HEK293T (cell line): ENCODE measurements around the gene NPTX2.

Experiments
- CTCF ChIA-PET: fragments of 350-600 bp; formaldehyde crosslinking; extraction: SDS; loops from one replicate; lab custom pipeline; 2021; ENCODE audit warnings: antibody characterized with exemption, inconsistent platforms; lab: Yijun Ruan, JAX
- POLR2A ChIA-PET: fragments of 350-600 bp; formaldehyde crosslinking; extraction: SDS; loops from one replicate; lab custom pipeline; 2020; ENCODE audit warnings: antibody characterized with exemption, inconsistent platforms; lab: Yijun Ruan, JAX
- DNase-seq: peaks from one replicate; pipeline ENCODE4 v3.0.0; 2012; ENCODE audit warnings: mixed read lengths; ENCODE audit errors: extremely low spot score
- ARNT ChIP-seq: fragments of 450-650 bp; IDR thresholded peaks from 2 replicates; pipeline ENCODE4 v1.6.1; 2017; ENCODE audit warnings: mild to moderate bottlenecking
- BHLHE40 ChIP-seq: fragments of 450-650 bp; IDR thresholded peaks from 2 replicates; pipeline ENCODE4 v1.6.1; 2016; ENCODE audit warnings: mild to moderate bottlenecking, moderate library complexity, borderline replicate concordance
- CTBP1 ChIP-seq: fragments of 450-650 bp; IDR thresholded peaks from 2 replicates; pipeline ENCODE4 v1.6.1; 2016; ENCODE audit warnings: borderline replicate concordance
- ELF4 ChIP-seq: fragments of 450-650 bp; IDR thresholded peaks from 2 replicates; pipeline ENCODE4 v1.6.1; 2017; ENCODE audit warnings: antibody characterized with exemption
- FOXA1 ChIP-seq: fragments of 450-650 bp; IDR thresholded peaks from 2 replicates; pipeline ENCODE4 v1.6.1; 2016; ENCODE audit warnings: mild to moderate bottlenecking
- FOXK2 ChIP-seq: fragments of 450-650 bp; IDR thresholded peaks from 2 replicates; pipeline ENCODE4 v1.6.1; 2016; ENCODE audit warnings: mild to moderate bottlenecking
- FOXM1 ChIP-seq: fragments of 450-650 bp; IDR thresholded peaks from 2 replicates; pipeline ENCODE4 v1.6.1; 2017; ENCODE audit warnings: mild to moderate bottlenecking, borderline replicate concordance
- HDGF ChIP-seq: fragments of 450-650 bp; IDR thresholded peaks from 2 replicates; pipeline ENCODE4 v1.6.1; 2017; ENCODE audit warnings: antibody characterized with exemption, borderline replicate concordance
- L3MBTL2 ChIP-seq: fragments of 450-650 bp; conservative IDR thresholded peaks from 2 replicates; pipeline ENCODE4 v1.6.1; 2016; ENCODE audit warnings: mild to moderate bottlenecking
- LEF1 ChIP-seq: fragments of 450-650 bp; IDR thresholded peaks from 2 replicates; pipeline ENCODE4 v1.6.1; 2017; ENCODE audit warnings: mild to moderate bottlenecking, borderline replicate concordance
- NFRKB ChIP-seq: fragments of 450-650 bp; IDR thresholded peaks from 2 replicates; pipeline ENCODE4 v1.6.1; 2016; ENCODE audit warnings: mild to moderate bottlenecking, moderate library complexity
- PKNOX1 ChIP-seq: fragments of 450-650 bp; IDR thresholded peaks from 2 replicates; pipeline ENCODE4 v1.6.1; 2016
- SP1 ChIP-seq: fragments of 450-650 bp; IDR thresholded peaks from 2 replicates; pipeline ENCODE4 v1.6.1; 2017
- SUZ12 ChIP-seq: fragments of 450-650 bp; IDR thresholded peaks from 2 replicates; pipeline ENCODE4 v1.6.1; 2016; ENCODE audit warnings: mild to moderate bottlenecking
- TARDBP ChIP-seq: fragments of 450-650 bp; IDR thresholded peaks from 2 replicates; pipeline ENCODE4 v1.6.1; 2016
- ZNF384 ChIP-seq: fragments of 450-650 bp; IDR thresholded peaks from 2 replicates; pipeline ENCODE4 v1.6.1; 2016

Gene NPTX2

GRCh38 chr7:98573816-98574215 lies 43.3 kb upstream of the NPTX2 start:
- DNase-seq = no peak
- TF ChIP-seq ARNT (no peak), FOXA1 (no peak), NFRKB (no peak), L3MBTL2 (no peak), HDGF (no peak)
- ChIA-PET POLR2A (no interaction called here), CTCF (no interaction called here)

GRCh38 chr7:98575878-98576277 lies 41.2 kb upstream of the NPTX2 start:
- ChIA-PET POLR2A (no interaction called here), CTCF (no interaction called here)
- TF ChIP-seq LEF1 (no peak), BHLHE40 (no peak), L3MBTL2 (no peak), TARDBP (no peak), FOXA1 (no peak), PKNOX1 (no peak), ZNF384 (no peak)
- DNase-seq = no peak

- ChIA-PET CTCF (no interaction called here), POLR2A (no interaction called here)
- TF ChIP-seq L3MBTL2 (no peak), FOXM1 (no peak), NFRKB (no peak), SUZ12 (no peak), FOXK2 (no peak), LEF1 (no peak), ARNT (no peak), SP1 (no peak), FOXA1 (no peak), TARDBP (no peak)
- DNase-seq = no peak
Observed at GRCh38 chr7:98584830-98585229, 32.3 kb upstream of the NPTX2 start.

DNA sequence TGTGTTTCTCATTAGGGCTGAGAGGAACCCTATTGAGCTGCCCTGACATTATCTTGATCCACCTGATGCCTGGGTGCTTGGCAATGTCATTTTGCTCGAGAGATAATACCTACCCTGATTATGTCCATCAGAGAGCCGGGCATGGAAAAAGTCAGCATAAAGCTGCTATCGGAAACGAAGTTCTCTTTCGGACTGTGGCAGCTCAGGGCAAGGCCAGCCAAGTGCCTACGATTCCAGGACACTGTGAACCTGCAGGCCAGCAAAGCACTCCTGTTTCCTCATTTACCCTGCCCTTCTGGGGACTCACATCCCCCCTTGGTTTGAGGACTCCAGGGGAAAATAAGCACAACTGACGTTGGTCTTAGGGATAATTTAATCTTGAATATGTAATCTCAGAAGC lies 25.2 kb upstream of the NPTX2 start:
- ChIA-PET CTCF (no interaction called here), POLR2A (no interaction called here)
- no peak for DNase-seq
- TF ChIP-seq FOXK2 (no peak), ELF4 (no peak), NFRKB (no peak), CTBP1 (no peak), ZNF384 (no peak), ARNT (no peak), PKNOX1 (no peak), SP1 (no peak), FOXM1 (no peak), TARDBP (no peak), HDGF (no peak)

DNA sequence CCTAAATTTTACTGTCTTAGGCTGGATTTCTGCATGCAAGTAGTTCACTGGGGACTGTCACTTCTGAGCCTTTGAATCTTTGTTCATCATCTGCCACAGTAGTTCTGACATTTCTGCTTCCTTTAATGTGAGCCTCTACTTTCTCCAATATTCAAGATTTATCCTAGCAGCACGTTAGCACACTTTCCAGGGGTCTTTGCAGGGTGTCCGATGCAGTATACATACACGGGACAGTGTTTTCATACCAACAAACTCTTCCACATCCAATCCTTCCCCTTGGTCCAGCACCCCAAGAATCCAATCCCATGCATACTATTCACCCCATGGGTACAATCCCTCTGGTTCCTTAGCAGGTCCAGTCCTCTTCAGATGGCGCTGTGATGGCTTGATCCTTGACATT lies 22.7 kb upstream of the NPTX2 start:
- ChIA-PET POLR2A (no interaction called here), CTCF (interaction anchor here (0.6 kb wide), 1 partner anchor 135 kb away, joined by 5 read pairs; no protein-coding TSS in a partner anchor)
- DNase-seq = no peak
- TF ChIP-seq L3MBTL2 (no peak), ARNT (no peak), BHLHE40 (no peak), PKNOX1 (no peak), ELF4 (no peak), SUZ12 (no peak), CTBP1 (no peak), HDGF (no peak), NFRKB (no peak)

DNA sequence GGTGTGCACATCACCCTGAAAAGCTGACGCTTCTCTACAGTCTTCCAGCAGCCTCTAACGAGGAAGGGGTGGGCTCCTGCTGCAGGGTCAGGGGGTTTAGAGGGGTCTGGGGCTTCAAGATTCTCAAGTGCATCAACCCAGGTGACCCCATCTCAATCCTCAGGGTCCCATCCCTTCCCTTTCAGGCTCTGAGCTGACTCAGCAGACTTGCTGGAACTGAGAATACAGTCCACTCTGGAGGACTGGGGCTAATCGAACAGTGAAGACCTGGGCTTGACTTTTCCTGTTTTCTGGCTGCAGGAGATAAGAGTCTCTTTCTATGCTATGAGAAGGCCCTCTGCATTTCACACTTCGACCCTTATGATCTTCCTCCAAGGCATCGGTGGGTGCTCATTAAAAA lies 22.3 kb upstream of the NPTX2 start:
- POLR2A ChIA-PET = no interaction called here
- DNase-seq = no peak
- CTCF ChIA-PET = no interaction called here
- TF ChIP-seq FOXM1 (no peak), TARDBP (no peak), FOXK2 (no peak), ELF4 (no peak), CTBP1 (no peak), BHLHE40 (no peak), NFRKB (no peak), LEF1 (no peak), L3MBTL2 (no peak), FOXA1 (no peak), SP1 (no peak), PKNOX1 (no peak), ARNT (no peak), ZNF384 (no peak), SUZ12 (no peak), HDGF (no peak)
